ENCODE measurements around the gene SMG6.
A peak's percentile ranks its signal among the peaks of the same experiment; 100 is the strongest.
"Not testable (repeated sequence)": the region's sequence is repeated elsewhere in the genome, so short reads cannot be mapped to it uniquely, and the experiment has no call there.

The SMG6 gene

GRCh38 chr17:2019723-2020122 is 283.9 kb downstream of the SMG6 start:
- no peak for DNase-seq

GRCh38 chr17:2018716-2019510 is 284.7 kb downstream of the SMG6 start:
- DNase-seq: no peak

- DNase-seq: no peak
Observed at GRCh38 chr17:2017274-2017941, 286.2 kb downstream of the SMG6 start.

- DNase-seq: no peak
Observed at GRCh38 chr17:2016494-2016893, 287.1 kb downstream of the SMG6 start.

- DNase-seq: no peak
Observed at GRCh38 chr17:2015314-2015713, 288.3 kb downstream of the SMG6 start.

GRCh38 chr17:2013994-2014317 is 289.6 kb downstream of the SMG6 start:
- no peak for DNase-seq

- DNase-seq: not testable (repeated sequence)
Observed at GRCh38 chr17:2013220-2013993, 290.2 kb downstream of the SMG6 start.

- DNase-seq: no peak
Observed at GRCh38 chr17:2012499-2012898, 291.1 kb downstream of the SMG6 start.

- peak; percentile 78 for DNase-seq
Observed at GRCh38 chr17:2011411-2012371, 291.9 kb downstream of the SMG6 start.

All from right hindlimb (tissue), 1 donor.